Left cardiac atrium (tissue), 4 donors: ENCODE data around the gene OXSR1. TPM values are rescaled to one million over a fixed set of nuclear protein-coding genes. Genes with fewer than 3 reads are reported as not detected.
"Not testable (repeated sequence)": the region's sequence is repeated elsewhere in the genome, so short reads cannot be mapped to it uniquely, and the experiment has no call there.

Source experiments
- ATAC-seq, 2 donors: fragments of 200-7000 bp; cut with Tn5 transposase; one replicate each; pipeline ENCODE4 v1.9.1; 2020; ENCODE audit warnings: mild to moderate bottlenecking in 2 of 2, moderate library complexity in 2 of 2
- DNase-seq: peaks from one replicate; pipeline ENCODE4 v3.0.0-alpha.2; 2020
- intact Hi-C, 2 donors: fragments of 100-400 bp; cut with DNase I; formaldehyde crosslinking; loops; one replicate each; pipeline versions ENCODE4 v1.14.1 to v1.15.1; 2022 to 2023
- total RNA-seq, 2 donors: library from RNA; stranded (reverse); fragmentation: NEBNext Ultra II Directional; extraction: Animal tissue kit (Norgen Biotek cat#: 25700); gene quantifications; one replicate each; pipeline ENCODE4 v1.2.1, GENCODE V29; 2021
- donor health status: DM: no; HTN: yes; CAD: no.
- donor health status: DM: no; HTN: yes; CAD: no; lungs with severe emphysema.
- donor health status: DM: yes; HTN: yes; CAD: no.
- donor health status: Dilated cardiomyopathy.

Gene OXSR1
- total RNA-seq, 2 donors from 2014 or later = 21.4 to 35.2 TPM

DNA sequence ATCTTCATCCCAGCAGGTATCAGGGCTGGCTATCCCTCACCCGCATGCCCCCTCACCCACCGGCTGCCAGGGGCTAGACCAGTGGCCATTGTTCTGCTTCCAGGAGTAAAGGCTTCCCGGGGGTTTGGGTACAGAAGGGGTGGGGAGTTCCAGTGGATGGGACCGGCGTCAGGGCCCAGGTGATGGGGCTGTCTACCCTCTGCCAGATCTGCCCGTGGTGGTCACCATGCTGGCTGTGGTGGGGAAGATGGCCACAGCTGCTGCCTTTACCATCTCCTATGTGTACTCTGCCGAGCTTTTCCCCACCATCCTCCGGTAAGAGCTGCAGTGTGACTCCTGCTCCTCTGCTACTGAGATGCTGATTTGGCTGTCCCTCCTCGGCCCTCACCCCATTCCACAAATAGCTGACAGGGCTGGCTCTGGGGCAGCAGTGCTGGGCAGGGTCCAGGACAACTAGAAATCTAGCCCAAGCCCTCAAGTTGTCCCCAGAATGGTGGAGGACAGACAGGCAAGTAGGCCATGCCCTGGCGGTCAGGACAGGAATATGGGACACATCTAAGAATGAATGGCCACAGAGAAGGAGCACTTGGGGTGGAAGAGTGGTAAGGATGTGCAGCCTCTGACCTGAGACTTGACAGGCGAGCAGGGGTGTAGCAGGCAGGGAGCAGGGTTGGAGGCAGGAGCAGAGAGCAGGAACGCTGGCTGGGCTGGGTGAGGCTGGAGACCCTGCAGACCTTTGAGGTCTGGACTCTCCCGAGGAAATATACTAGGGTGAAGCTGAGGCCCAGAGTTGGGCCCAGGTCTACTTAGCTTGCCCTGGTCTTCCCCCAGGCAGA is 111.0 kb downstream of the OXSR1 start:
- intact Hi-C loops = no loop called here
- DNase-seq = no peak
- peak in 1 of 2 donors; percentile 34 for ATAC-seq

DNA sequence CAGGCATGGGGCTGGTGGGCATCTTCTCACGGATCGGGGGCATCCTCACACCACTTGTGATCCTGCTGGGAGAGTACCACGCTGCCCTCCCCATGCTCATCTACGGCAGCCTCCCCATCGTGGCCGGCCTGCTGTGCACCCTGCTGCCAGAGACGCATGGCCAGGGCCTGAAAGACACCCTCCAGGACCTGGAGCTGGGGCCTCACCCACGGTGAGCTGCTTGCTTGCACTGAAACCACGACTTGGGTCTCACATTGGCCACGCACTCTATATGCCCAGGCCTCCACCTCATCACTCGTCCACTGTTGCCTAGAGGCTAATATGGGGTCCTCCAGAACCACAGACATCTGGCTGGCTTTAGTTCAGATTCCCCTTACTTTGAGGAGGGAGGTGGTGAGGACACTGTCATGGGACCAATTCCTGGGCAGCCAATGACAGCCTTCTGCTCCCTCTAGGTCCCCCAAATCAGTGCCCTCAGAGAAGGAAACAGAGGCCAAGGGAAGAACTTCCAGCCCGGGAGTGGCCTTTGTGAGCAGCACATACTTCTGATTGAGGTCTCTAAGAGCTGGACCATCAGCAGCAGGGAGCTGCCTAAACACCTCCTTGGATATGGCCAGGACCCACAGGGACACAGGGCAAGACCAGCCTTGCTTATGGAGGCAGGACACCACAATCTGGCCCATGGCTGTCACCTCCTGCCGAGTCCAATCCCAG is 111.7 kb downstream of the OXSR1 start:
- intact Hi-C loops = no loop called here
- no peak for ATAC-seq
- no peak for DNase-seq

DNA sequence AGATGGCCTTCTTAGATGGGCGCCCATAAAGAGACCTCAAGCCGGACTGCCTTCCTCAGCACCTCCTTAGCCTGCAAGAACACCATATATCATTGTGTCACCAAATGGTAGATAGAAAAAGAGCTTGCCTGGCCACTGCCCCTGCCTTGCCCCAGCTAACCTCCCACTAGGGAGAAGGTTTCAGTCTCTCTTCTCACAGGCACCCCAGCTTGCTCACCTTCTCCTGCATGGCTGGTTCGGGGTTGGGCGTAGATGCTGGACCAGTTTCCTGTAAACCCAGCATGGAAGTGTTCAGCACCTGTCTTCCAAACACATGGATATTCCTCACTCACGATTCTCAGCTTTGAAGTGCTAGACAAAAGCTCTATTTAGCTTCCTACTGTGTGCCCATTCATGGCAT is 113.5 kb downstream of the OXSR1 start:
- ATAC-seq = no peak
- DNase-seq = no peak
- intact Hi-C loops = no loop called here

DNA sequence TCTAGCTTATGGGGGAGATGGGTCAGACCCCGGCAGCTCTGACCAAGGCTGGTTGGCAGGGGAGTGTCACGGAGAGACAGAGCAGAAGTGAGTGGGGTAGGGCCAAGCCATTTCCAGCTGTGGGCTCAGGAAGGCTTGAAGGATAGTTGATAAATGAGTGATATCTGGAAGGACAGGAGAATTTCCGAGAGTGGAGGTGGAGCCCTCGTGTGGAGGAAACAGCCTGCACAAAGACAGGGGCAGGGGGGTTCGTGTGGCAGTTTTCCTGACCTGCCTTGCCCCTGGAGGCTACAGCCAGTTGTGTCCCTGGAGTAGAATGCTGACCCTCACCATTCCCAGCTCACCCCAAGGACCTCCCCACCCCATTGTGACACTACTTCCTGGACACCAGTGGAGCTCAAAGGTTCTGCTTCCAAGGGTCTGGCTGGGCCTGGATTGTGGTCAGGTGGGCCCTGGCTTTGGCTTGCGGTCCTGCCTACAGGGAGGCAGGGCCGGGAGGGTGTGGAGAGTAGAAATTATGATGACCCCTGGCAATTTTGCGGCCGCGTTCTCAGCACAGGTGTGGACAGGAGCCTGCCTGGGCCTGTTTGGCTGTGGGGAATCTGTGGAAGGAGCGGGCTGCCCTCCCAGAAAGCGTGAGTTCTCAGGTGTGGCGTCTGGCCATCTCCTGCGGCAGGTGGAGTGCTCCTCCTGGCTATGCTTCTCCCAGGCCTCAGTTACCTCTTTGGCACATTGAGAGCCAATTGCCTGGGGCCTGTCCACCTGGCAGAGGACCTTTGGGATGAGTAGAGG is 116.8 kb downstream of the OXSR1 start, which contains the start of gene SLC22A14:
SLC22A14 (plus strand) TSS at position 400 of the 792 bp plus-strand sequence. CDS start 23,733 bp downstream, outside the sequence.
- ATAC-seq = no peak
- intact Hi-C loops = no loop called here
- DNase-seq = no peak

DNA sequence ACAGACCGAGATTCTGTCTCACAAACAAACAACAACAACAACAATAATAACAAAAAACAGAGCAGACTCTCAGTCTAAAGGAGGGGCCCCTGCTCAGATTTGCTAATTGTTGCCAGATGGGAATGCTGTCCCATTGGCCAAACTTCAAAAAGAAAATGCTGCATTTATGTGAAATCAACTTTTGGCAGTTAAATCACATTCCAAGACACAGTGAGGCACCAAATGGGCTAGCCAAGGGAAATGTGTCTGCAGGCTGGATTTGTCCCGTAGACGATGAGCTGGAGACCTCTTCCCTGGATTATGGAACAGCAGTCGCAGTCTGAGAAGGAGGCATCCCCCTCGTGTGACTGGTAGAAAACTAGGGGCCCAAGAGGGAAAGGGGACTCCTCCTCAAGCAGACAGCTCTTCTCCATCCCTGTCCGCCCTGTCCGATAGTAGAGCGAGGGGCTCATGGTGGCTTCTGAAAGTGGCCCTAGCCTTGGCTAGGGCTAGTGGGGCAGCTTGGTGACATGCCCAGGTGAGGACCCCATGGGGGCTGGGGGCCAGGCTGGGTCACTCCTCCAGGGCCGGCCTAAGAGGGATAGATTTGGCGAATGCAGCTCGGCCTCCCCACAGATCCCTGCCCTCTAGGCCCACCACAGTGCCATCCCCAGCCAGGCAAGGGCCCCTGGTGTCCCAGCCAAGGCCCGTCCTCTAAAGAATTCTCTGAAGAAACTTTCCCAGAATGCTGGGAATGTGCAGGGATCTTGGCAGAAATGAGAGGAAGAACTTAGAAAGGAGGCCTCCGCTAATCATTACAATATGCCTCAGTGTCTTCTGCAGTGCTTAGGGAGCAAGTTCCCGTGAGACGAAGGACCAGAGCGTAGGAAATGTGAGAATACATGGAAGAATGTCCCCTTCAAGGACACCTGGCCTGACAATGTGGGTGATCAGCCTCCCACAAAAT is 118.7 kb downstream of the OXSR1 start:
- intact Hi-C loops = no loop called here
- no peak for DNase-seq
- ATAC-seq = no peak

DNA sequence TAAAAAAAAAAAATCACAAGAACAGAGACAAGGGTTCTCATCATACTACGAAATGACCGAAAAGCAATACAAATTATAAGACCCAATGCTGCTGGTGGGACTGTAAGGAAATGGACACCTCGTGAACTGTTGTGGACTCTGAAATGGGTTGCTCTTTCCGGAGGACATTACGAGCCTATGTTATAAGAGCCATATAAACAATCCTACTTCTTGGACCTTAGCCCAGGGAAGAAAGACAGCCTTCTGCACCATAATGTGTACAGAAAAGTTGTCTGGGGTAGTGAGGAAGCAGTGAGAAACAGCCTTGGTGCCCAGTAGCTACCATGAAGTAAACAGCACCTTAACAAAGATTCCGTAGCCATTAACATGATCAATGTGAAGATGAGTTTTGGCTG is 119.4 kb downstream of the OXSR1 start:
- intact Hi-C loops = no loop called here
- ATAC-seq (no peak), DNase-seq (no peak)

DNA sequence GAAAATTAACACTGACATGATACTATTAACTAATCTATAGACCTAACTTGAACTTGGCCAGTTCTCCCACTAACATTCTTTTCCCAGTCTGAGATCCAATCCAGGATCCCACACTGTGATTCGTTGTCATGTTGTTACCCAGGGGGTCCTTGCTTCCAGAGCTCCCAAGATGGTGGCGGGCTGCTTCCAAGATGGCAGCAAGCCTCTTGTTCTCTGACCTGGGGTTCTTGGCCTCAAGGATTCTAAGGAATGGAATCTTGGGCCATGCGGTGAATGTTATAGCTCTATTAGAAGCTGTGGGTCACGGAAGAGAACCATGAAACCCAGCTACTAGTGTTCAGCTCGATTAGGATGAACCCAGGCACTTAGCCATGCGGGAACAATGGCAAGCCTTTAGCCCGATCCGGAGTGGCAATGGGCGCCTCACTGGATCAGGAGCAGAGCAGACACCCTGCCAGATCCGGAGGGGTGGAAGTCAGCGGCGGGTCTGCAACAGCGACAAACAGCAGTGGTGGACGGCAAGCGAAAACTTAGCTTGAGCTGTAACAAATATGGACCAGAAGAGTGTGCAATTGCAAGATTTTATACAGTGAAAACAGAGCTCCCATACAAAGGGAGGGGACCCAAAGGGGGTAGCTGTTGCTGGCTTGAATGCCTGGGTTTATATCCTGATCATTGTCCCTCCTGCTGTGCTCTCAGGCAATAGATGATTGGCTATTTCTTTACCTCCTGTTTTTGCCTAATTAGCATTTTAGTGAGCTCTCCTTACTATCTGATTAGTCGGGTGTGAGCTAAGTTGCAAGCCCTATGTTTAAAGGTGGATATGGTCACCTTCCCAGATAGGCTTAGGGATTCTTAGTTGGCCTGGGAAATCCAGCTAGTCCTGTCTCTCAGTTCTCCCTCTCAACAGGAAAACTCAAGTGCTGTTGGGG is 124.2 kb downstream of the OXSR1 start:
- intact Hi-C loops, DNase-seq, ATAC-seq: not testable (repeated sequence)

DNA sequence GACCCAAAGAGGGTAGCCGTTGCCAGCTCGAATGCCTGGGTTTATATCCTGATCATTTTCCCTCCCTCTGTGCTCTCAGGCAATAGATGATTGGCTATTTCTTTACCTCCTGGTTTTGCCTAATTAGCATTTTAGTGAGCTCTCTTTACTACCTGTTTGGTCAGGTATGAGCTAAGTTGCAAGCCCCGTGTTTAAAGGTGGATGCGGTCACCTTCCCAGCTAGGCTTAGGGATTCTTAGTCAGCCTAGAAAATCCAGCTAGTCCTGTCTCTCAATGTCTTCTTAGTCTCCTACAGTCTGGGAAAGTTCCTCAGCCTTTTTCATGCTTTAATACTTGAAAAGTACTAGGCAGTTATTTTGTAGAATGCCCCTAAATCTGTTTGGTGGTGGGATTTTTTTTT is 131.7 kb downstream of the OXSR1 start:
- ATAC-seq, intact Hi-C loops, DNase-seq: not testable (repeated sequence)

DNA sequence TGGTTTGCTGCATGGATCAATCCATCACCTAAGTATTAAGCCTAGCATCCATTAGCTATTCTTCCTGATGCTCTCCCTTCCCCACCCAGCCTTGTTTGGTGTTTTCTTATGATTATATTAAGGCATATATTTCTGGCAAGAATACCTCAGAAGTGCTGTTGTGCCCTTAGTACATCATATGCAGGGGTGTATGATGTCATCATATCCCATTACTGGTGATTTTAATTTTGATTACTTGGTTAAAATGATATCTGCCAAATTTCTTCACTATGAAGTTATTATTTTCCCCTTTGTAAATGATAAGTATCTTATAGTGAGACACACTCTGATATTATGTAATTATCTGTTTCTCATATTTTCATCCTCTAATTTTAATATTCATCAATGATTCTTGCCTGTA is 132.2 kb downstream of the OXSR1 start:
- intact Hi-C loops = no loop called here
- ATAC-seq (no peak), DNase-seq (no peak)

DNA sequence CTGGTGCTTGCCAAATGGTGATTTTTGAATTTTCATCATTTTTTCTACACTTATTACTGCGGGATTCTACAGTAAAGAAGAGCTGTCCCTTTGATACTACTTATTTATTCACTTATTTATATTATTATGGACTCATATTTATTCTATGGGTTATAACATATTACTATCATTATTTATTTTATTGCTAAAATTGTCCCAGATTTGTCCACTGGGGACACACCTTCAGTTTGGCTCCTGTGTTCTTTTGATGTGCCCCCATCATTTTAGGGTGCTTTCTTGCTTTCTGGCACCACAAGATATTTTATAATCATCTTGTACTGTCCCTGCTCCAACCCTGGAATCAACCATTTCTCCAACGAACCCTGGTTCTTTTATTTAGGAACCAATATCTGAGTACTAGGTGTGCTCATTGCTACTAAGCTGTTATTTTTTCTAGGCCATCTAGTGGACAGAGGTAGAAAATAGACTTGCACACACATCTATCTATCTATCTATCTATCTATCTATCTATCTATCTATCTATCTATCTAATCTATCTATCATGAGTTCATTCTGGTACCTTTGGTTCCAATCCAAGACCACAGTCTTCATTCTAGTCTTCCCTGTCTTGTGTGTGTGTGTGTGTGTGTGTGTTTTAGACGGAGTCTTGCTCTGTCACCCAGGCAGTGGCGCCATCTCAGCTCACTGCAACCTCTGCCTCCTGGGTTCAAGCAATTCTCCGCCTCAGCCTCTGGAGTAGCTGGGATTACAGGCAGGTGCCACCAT is 132.8 kb downstream of the OXSR1 start:
- no peak for DNase-seq
- no peak for ATAC-seq
- intact Hi-C loops = no loop called here

Other genes starting within 250 kb of the OXSR1 start
- 1 to 10 TPM; 6.1 to 6.2 TPM for gene VILL, start 174.8 kb upstream of the OXSR1 start, total RNA-seq
- gene PLCD1, start 135.9 kb upstream of the OXSR1 start, total RNA-seq = 10 to 100 TPM; 10.8 to 12.3 TPM
- gene DLEC1, start 126.3 kb upstream of the OXSR1 start, total RNA-seq = under 1 TPM; 0.29 to 0.82 TPM
- gene ACAA1, start 28.4 kb upstream of the OXSR1 start, total RNA-seq = 10 to 100 TPM; 73.8 to 80.8 TPM
- gene MYD88, start 26.9 kb upstream of the OXSR1 start, total RNA-seq = 10 to 100 TPM; 10.8 to 19.0 TPM
- under 1 TPM; 0.18 to 0.21 TPM for gene SLC22A13, start 100.3 kb downstream of the OXSR1 start, total RNA-seq
- gene SLC22A14, start 116.8 kb downstream of the OXSR1 start, total RNA-seq = under 1 TPM; 0.09 to 0.13 TPM
- gene XYLB, start 181.2 kb downstream of the OXSR1 start, total RNA-seq = 1 to 10 TPM; 1.6 TPM